ENCODE results near the gene ABCF2.

ABCF2 gene

DNA sequence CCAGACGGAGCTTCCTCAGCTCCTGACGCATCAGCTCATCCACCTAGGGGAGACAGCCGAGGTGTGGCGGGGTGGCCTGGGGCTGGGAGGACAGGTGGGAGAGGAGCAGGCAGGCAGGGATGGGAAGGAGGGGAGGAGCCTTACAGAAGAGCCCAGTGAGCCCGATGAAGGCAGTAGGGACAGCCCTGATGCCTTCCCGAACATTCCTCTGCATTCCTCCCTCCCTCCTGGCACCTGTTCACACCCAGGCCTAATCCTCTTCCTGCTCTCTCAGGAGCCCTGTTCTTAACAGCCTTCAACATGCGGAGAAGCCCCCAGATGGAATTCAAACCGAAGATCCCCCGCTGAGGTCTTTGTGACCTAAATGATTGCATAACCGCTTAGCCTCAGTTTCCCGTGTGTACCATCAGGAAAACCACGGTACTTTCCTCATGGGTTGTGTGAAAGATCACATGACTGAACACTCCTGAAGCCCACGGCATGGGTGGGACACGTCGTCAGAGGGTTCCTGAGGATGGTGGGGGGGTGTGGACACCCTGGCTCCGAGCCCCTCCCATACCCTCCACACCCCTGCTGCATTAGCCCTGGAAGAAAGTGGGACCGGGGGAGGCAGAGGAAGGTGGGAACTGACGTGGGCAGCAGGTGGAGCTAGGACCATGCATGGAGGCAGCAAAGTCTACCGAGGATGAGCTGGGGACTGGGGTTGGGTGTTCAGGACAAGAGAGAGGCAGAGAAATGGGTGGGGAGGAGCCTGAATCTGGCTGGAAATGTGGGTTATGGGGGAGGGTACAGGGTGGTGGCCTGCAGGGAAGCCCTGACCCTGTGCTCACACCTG is 31.2 kb downstream of the ABCF2 start:
- no peak for DNase-seq (ENCODE audit: low spot score)

DNA sequence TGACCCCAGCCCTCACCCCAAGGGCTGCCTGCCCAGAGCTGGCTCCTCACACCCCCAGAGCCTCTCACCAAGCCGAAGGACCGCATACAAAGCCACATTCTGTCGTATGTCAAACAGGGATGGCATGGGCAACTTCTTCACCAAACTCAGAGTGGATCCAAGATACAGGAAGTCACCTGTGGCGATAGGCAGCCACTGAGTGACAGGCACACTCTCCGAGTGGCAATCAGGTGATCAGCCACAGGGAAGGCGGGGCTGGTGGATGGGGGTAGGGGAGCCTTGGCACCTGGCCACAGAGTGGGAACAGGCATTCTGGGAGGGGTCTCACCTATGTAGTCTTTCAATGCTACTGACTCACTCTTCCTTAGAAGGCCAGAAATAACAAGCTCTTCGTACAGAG is 32.8 kb downstream of the ABCF2 start:
- no peak for DNase-seq (ENCODE audit: low spot score)

DNA sequence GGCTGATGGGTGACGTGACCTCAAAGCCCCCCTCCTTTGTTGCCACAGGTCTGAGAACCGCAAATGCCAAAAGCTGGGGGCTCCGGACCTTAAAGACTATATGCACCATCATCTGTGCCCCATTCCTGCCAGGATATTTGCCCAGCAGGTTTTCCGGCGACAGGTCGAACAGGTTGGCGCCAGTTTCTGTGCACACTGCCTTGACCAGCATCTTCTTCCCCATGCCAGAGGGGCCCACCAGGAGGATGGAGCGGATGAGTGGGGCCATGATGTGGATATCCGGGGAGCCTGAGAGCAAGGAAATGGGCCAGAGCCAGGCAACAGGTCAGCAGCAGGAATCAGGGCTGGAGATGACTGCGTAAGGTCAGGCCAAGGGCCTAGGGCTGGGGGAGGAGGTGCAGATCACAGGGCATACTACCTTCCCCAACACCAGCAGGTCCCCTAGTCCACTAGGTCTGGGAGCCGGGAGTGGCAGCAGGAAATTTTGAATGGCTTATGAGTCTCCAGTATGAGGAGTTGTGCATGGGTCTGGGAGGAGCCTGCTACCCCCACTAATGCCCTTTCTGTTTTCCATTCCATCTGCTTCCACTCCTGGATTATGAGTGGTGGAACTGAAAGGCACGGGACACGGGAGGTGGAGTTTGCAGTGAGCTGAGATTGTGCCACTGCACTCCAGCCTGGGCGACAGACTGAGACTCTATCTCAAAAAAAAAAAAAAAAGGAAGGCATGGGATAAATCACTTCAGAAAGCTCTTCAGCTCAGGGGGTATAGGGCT is 33.6 kb downstream of the ABCF2 start:
- no peak for DNase-seq (ENCODE audit: low spot score)

DNA sequence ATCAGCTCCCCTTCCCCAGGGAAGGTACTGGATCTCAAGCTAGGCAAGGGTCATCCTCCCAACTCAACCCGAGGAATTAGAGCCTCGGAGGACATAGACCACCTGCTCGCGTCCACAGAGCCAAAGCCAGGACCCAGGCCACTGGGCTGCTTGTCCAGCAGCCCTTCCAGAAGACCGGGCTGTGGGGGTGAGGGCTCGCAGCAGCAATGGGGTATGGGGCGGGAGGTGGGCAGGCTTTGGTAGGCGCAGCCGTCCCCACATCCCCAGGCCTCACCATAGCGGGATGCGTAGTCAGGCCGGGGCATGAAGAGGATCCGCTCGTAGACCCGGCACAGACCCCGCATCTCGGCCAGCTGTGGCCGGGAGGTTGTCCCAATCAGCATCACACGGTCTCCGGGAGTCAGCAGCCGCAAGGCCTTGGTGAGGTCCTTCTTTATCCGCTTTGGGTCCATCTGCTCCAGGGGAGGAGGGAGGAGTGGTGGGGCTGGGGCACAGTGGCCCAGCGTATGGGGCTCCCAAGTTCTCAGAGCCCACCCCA is 34.9 kb downstream of the ABCF2 start:
- no peak for DNase-seq (ENCODE audit: low spot score)

DNA sequence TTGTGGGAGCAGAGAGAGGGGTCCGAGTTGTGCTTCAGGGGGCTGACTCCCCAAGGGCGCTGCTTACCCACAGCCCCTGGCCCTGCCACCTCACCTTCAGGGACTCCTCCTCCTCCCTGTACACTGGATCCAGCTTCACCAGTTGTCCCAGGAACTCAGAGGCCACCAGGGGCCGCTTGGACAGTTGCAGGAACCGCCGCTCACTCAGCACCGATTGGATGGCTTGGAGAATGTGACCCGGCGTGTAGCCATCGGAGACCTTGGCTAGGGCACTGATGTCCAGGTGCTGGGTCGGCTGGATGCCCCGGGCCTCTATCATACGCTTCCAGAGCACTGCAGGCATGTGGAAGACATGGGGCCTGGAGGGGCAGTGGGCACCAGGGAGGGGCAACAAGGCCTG is 35.5 kb downstream of the ABCF2 start:
- DNase-seq (ENCODE audit: low spot score), result peak; percentile 61

DNA sequence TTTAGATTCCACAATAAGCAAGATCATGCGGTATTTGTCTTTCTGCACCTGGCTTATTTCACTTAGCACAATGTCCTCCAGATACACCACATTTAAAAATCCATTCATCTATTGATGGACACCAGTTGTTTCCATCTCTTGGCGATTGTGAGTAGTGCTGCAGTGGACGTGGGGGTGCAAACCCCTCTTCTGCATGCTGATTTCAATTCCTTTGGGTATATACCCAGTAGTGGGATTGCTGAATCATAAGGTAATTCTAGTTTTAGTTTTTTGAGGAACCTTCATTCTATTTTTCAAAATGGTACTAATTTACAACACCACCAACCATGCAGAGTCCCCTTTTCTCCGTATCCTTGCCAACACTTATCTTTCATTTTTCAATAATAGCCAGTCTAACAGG is 38.0 kb downstream of the ABCF2 start:
- no peak for DNase-seq (ENCODE audit: low spot score)

DNA sequence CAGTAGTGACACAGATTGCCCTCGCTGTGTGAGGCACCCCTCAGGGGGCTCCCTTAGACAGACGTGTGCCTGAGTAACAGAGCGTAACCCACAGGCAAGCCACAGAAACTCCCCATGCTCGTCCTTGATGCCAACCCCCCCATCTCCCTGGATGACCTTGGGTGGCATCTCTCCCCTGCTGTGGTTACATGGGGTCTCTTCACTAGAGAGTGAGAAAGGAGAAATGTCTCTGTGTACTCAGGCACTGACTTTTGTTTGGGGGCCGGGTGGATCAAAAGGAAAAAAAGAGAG is 38.8 kb downstream of the ABCF2 start:
- DNase-seq (ENCODE audit: low spot score), result no peak

DNA sequence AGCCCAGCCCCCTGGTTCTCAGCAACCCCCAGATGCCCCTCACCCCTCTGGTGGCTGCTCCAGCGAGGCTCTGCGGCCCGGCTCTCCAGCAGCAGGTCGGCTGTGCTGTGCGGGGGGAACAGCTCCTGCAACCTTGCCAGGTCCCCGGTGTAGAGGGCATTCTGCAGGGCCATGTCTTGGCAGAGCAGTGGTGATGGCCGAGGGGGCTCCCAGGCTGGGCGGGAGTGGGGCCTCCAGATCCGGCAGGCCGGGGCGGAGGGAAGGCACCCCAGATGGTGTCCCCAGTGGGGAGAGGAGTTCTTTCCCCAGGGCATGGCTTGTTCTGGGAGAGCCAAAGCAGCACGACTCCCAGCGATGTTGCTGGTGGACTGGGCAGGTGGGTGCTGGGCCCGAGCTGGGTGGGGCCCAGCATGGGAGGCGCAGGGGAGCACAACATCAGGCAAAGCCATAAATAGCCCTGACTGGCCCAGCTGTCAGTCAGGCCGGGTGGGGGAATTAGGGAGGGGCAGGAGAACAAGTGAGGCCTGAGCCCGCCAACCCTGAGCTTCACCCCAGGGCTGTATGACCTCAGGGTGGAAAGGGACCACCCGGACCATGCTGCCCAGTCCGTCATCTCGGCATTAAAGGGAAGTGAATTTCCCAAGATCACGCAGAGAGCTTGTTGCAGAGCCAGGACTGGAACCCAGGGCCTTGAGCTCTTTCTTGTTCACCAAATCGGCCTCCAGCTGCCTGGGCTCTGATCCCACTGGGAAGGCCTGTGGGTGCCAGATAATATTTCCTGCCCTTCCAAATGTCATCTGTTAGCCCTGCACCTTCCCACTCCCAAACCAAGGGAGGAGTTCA is 39.4 kb downstream of the ABCF2 start:
- no peak for DNase-seq (ENCODE audit: low spot score)

DNA sequence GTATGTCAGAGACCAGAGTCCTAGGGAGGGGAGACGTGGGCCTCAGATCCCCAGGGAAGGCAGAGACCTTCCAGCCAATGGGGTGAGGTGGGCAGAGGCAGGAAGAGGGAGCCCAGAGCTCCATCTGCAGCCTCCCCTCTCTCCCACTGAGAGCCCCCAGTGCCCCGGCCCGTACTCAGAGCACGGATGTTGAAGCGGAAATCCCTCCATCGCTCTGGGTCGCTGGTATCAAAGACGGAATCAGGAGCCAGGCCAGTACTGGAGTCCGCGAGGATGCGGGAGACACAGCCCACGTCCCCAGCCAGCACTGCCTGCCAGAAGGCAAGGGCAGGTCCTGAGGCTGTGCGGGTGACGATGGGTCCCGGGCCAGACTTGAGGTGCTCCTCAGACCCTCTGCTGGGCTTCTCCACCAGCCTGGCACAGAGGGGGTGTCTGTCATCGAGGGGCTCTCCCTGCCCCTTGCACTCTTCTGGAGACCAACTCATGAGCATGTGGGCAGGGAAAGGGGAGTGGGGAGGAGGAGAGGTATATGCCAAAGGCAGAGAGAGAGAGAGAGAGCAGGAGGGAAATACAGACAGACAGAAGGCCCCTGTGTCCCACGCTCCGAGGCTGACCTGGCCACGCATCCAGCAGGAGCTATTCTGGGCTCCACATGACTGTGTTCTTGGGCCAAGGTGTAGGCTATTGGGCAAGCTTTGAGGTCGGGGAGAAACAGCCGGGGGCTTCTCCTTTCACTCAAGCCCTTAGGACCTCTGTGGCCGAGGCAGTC is 40.2 kb downstream of the ABCF2 start, which contains the start of gene ASB10:
TSS of gene ASB10 (minus strand) at position 611 of the 769 bp plus-strand sequence. CDS start at position 491, 120 bp downstream.
- DNase-seq (ENCODE audit: low spot score), result no peak

DNA sequence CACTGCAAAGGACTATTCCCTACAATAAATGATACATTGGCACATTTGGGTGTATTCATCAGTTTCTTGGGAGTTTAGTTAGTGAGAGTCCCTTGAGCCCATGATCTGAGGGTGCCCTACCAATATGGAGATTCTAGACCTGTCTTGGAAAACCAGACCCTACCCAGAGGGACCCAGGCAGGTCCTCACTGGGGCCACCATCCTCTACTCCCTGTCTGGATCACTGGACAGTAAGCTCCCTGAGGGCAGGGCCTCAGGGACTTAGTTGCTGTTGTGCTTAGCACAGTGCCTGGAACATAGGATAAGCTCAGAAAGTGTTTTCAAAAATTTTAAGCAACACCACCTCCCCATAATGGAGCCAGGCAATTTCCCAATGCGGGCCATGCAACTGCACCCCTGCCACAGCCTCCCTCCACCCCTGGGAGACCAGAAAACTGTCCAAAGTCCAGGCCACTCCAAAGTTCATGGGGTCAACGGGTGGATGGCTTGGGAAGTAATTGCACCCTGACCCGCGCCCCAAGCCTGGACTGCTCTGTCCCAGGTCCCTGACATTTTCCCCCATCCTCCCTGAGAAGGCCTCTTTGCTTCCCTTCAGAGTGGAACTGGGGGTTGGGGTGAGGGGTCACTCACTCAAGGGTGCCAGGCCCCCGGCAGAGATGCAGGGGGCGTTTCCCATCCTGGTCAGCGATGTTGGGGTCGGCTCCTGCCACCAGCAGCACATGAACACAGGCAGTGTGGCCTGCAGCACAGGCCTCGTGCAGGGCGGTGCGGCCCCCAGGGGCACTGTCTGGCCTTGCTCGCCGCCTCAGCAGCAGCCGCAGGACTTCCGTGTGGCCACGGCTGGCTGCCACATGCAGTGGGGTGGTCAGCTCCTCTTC is 41.0 kb downstream of the ABCF2 start:
- no peak for DNase-seq (ENCODE audit: low spot score)

DNA sequence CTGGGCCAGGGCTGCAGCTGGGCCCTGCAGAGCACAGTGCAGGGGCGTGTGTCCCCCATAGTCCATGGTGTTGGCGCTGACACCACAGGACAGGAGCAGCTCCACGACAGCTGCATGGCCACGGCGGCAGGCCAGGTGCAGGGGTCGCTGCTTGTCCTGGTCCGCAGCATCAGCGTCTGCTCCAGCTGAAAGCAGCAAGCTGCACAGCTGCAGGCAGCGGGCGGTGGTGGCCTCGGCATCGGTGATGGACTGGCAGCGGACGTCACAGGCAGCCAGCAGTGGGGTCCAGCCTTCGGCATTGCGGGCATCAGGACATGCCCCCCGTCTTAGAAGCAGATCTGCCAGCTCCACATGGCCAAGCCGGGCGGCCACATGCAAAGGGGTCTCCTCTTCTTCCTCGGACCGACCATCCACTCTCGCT is 46.0 kb downstream of the ABCF2 start:
- DNase-seq (ENCODE audit: low spot score), result no peak

DNA sequence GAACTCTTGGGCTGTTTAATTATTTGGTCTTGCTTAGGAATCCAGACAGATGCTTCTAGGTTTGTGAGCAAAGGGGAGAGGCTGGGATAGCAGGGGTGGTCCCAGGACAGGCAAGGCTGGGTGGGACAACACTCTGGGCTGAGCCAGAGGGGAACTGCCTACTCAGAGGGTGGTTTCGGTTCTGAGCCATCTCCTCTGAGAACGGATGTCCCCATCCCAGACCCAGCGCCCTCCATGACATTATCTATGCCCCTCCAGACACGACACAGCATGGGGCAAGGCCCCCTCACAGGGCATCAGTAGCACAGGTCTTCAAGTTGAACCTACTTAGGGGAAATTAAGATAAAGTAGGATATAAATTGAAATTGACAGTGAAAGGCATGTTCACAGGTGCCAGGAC is 47.1 kb downstream of the ABCF2 start:
- DNase-seq (ENCODE audit: low spot score), result no peak

DNA sequence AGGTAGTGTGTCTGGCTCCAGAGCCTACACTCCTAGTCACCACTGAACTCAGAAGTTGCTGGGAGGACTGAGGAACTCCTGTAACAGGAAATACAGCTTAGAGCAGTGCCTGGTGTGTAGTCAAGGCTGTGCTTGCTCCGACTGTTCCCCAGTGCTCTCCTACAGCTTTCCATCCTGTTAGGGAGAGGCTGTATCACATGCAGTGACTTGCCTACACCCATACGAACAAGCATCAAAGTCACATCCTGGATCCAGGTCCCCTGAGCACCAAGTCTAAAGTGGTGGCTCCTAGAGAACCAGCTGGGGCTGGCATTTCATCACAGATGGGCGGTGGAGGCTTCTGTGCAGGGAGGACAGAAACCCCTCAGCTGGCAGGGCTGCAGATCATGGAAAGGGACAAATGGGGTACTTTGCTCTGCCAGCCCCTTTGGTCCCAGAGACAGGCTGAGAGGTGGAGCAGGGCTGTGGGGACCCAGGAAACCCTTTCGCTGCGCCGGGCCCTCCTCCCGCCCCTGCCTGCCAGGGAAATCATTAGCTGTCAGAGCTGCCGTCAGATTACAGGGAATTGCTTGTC is 47.6 kb downstream of the ABCF2 start:
- DNase-seq (ENCODE audit: low spot score), result no peak

DNA sequence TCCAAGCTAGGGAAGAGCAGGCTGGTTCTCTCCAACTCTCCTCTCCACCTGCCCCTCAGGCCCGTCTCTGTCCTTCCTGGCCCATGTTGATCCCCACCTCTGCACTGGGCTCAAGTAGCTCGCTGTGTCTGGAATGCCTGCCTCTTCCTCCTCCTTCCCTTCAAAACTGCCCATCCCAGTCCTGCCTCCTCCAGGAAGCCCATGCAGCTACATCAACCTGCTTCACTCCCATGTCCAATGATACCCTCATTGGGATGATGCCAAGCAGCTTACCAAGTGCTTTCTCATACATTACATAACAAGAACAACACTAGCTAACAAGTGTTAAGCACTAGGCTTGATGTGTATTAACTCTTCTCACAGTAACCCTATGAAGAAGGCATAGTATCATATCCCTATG is 48.2 kb downstream of the ABCF2 start:
- no peak for DNase-seq (ENCODE audit: low spot score)

DNA sequence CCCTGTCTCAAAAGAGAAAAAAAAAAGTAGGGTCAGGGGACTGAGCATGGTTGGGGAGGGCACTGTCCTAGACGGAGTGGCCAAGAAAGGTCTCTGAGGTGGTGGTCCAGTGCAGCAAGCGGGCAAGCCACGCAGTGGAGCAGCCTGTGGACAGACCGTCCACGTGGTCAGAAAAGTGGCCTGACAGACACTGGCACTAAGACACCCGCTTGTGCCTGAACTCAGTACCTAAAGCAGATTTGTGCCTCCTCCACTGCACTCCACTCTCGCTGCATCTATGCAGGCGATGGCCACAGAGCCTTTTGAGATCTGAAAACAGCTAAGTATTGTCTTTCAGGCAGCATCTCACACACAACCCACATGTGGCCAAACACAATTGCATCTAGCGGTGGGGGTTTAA is 48.8 kb downstream of the ABCF2 start:
- no peak for DNase-seq (ENCODE audit: low spot score)

DNA sequence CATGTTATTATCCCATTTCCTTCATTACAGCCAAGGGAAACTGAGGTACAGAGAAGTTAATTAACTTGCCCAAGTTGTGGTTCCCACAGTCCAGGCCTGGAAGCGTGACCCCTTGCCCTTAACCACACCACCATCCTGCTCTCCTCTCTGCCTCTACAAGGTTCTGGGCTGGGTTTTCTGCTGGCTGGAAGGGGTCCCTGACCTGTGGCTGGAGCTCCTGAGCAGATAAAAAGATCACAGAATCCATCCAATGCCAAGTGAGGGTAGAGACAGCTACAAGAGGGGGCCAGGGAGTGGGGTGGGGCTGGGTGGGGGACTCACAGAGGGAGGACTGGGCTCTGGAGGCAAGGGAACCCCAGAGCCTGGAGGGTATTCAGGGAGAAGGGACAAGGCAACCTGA is 49.7 kb downstream of the ABCF2 start:
- no peak for DNase-seq (ENCODE audit: low spot score)

DNA sequence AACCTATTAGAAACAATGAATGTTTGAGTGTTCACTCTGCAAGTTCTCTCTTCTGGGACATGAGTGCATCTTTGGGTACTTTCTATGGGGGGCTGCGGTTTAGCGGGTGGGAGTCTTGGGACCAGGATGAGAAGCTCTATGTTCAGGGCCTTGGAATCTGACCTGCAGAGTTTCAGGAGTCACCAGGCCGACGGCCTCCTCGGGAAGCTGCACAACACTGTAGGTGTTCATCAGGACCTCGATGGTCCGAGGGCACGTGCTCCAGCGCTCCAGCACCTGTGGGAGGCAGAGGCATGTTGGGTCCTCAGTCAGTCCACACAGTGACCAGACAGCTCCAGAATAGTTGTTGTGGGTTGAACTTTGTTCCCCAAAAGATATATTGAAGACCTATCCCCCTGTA is 50.6 kb downstream of the ABCF2 start:
- DNase-seq (ENCODE audit: low spot score), result no peak

DNA sequence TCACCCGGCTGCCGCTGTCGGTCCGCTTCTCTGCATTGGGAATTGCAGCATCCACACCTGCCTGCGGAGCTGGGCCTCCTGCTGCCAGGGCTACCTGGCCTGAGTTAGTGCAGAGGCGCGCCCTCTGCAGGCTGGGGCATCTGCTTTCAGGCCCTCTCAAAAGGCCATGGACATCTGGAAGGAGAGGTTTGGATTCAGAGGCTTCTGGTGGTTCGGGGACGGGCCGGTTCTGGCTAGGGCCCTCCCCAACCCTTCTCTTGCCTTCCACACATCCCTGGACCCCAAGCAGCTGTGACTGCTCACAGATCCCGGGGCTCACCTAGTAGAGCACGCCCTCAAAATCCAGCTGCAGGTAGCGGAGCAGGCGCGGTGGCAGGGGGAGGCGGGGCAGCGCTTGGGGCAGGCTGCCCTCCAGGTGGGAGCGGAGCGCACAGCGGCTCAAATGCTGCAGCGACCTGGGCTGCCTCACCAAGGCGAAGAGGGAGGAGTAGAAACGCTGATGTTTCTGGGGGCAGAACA is 51.2 kb downstream of the ABCF2 start:
- no peak for DNase-seq (ENCODE audit: low spot score)

DNA sequence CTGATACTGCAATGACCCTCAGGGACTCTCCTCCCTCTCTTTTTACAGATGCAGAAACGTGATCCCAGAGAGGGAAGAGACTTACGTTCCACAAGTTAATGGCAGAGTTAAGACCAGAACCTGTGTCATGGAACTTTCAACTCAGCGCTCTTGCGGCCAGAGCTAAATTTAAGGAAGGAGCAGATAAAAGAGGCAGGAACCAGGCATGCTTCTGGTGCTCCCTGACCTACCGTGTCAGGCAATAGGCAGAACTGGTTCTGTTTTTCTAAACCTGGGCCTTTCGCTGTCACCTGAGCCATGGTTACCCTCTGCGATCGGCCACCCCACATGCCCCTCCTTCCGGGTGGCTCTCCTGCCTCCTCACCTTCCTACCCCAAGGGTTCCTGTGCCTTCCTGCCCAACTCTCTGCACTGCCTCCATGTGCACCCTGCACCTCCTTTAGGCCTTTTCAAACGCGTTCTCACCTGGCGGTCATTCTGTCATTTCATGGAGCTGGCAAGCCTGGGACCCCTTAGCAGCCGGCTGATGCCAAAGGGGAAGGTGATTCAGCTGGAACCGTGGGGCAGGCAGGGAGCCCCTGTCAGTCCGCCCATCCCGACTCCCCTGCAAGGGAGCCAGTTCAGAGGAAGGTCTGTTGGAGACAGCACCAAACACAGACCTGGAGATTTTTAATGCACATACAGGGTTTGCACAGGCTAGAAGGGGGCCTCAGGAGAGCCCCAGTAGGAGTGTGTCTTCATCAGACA is 51.8 kb downstream of the ABCF2 start:
- no peak for DNase-seq (ENCODE audit: low spot score)
